ENCODE measurements around the gene DLGAP1. TPM values are rescaled to one million over a fixed set of nuclear protein-coding genes. Genes with fewer than 3 reads are reported as not detected.

DLGAP1 gene
- total RNA-seq, 1 experiment from 2014 or later: 23.2 TPM

- no peak overlapping the region for H3K4ac ChIP-seq (ENCODE audit: low read depth, low read length)
- Mint-ChIP-seq H3K9me3 (no peaks in the 10 kb centered on the region), H3K36me3 (ENCODE audit: insufficient read depth in 1 of 3, low read depth in 3 of 3) (no peaks in the 10 kb centered on the region; a peak in 1 of 7 replicates), H3K4me3 (no peak overlapping the region; a peak in 1 of 5 replicates), H3K27ac (peak overlapping the region in 2 of 3 experiments; percentile 43 to 85; a peak in 2 of 7 replicates), H3K27me3 (ENCODE audit: low read depth) (no peaks in the 10 kb centered on the region), H3K4me1 (peaks cover 22 to 27% of the 10 kb centered on the region in 2 experiments)
- H2BK15ac ChIP-seq (ENCODE audit: low read depth, low read length): no peak overlapping the region
- no peak overlapping the region for H2BK5ac ChIP-seq (ENCODE audit: insufficient read length, low read length)
- no peak for DNase-seq
- H3K9ac ChIP-seq (ENCODE audit: extremely low read depth, insufficient read length, low read length): no peak overlapping the region
- no peak for TF ChIP-seq CTCF (conservative IDR thresholded peaks at IDR 0.05)
- H3T11ph ChIP-seq (ENCODE audit: low read length): no peak overlapping the region
- H3K23ac ChIP-seq (ENCODE audit: insufficient read length, low read depth, low read length): no peak overlapping the region
- no peak overlapping the region for H3K14ac ChIP-seq (ENCODE audit: insufficient read depth, low read length)
- no peak overlapping the region for H4K91ac ChIP-seq (ENCODE audit: insufficient read length, low read depth, low read length)
- H4K8ac ChIP-seq (replicated peaks; ENCODE audit: insufficient read length, low read depth, low read length): no peak overlapping the region
- H2BK120ac ChIP-seq (ENCODE audit: low read depth, low read length, poor library complexity, severe bottlenecking): no peak overlapping the region
- no peak overlapping the region for H2BK12ac ChIP-seq (ENCODE audit: insufficient read length, low read depth, low read length)
- H4K5ac ChIP-seq (ENCODE audit: insufficient read length, low read depth, low read length): no peak overlapping the region
- H3K79me2 ChIP-seq (ENCODE audit: insufficient read depth, low read length): no peaks in the 10 kb centered on the region
- H3K9me3 ChIP-seq (ENCODE audit: control insufficient read depth, low read depth, low read length): no peaks in the 10 kb centered on the region
- no peaks in the 10 kb centered on the region for H3K23me2 ChIP-seq (ENCODE audit: insufficient read length, low read depth, low read length, poor library complexity, severe bottlenecking)
- no peak overlapping the region for H3K56ac ChIP-seq (ENCODE audit: insufficient read length, low read depth, low read length)
- no peak overlapping the region for H2AK5ac ChIP-seq (ENCODE audit: insufficient read length, low read length)
- no peaks in the 10 kb centered on the region for H3K79me1 ChIP-seq (ENCODE audit: insufficient read depth, low read depth, low read length, poor library complexity, severe bottlenecking)
- no peak overlapping the region for H2AFZ ChIP-seq (ENCODE audit: low read length)
- no peaks in the 10 kb centered on the region; the same call in 1 of the 2 replicates for H3K4me1 ChIP-seq (ENCODE audit: insufficient read depth, low read length)
- no peak overlapping the region for H3K27ac ChIP-seq (ENCODE audit: insufficient read length, low read depth, low read length)
- WGBS (ENCODE audit: extremely low coverage, insufficient read length, low lambda C conversion rate): no CpG with 5 or more reads among the region's 3 CpGs
- H4K20me1 ChIP-seq (ENCODE audit: control insufficient read depth, insufficient read depth, insufficient read length): peaks cover 3% of the 10 kb centered on the region
- H3K4me2 ChIP-seq (ENCODE audit: insufficient read depth, insufficient read length, low read length): no peak overlapping the region
- H2BK20ac ChIP-seq (ENCODE audit: low read depth, low read length, poor library complexity, severe bottlenecking): no peak overlapping the region
- no peak overlapping the region for H3K18ac ChIP-seq (ENCODE audit: insufficient read length, low read depth, low read length)
- no peaks in the 10 kb centered on the region for H3K27me3 ChIP-seq (ENCODE audit: insufficient read depth, low read length)
Measured at GRCh38 chr18:3482258-3482657, 972.8 kb downstream of the DLGAP1 start.
